H1 (cell line): ENCODE data around the gene ITPKB. TPM values are rescaled to one million over a fixed set of nuclear protein-coding genes. Genes with fewer than 3 reads are reported as not detected.
A peak's percentile ranks its signal among the peaks of the same experiment; 100 is the strongest.

Experiments used
- CHD2 ChIP-seq: IDR thresholded peaks from 2 replicates; pipeline ENCODE4 v1.6.1; 2012; ENCODE audit warnings: low read length, improper control_type of control experiment
- EZH2 ChIP-seq: fragments of 200-600 bp; sonication (generic); IDR thresholded peaks from 2 replicates; pipeline ENCODE4 v1.7.1; 2012; ENCODE audit warnings: low read depth, mild to moderate bottlenecking, moderate library complexity, low read length, inconsistent platforms; ENCODE audit not compliant: severe bottlenecking
- KDM4A ChIP-seq: IDR thresholded peaks from one replicate; pipeline ENCODE4 v1.7.1; 2012; ENCODE audit warnings: low read depth, mild to moderate bottlenecking, moderate library complexity, low read length, inconsistent platforms; ENCODE audit not compliant: severe bottlenecking
- MAX ChIP-seq: IDR thresholded peaks from 2 replicates; pipeline ENCODE4 v1.6.1; 2012; ENCODE audit warnings: inconsistent platforms
- RBBP5 ChIP-seq: IDR thresholded peaks from 2 replicates; pipeline ENCODE4 v1.7.1; 2012; ENCODE audit warnings: low read depth, mild to moderate bottlenecking, inconsistent platforms, low read length, moderate library complexity, borderline replicate concordance
- TBP ChIP-seq: IDR thresholded peaks from 2 replicates; pipeline ENCODE4 v1.6.1; 2011; ENCODE audit warnings: low read depth, low read length, improper control_type of control experiment
- polyA plus RNA-seq, 7 experiments: library from polyadenylated mRNA; depleted of rRNA in 3 of 7; stranded (reverse) in 5 of 7; unstranded in 2 of 7; fragments of >200 nt in 5 of 7; fragments of 200-250 nt in 2 of 7; gene quantifications; 1 replicate in 5 of 7; 2 replicates in 1 of 7; 4 replicates in 1 of 7; pipeline versions ENCODE4 v1.2.1 to v1.2.3, GENCODE V29; 2011 to 2013; ENCODE audit warnings: missing spikeins in 2 of 7, mixed read lengths in 2 of 7
- total RNA-seq: library from RNA; stranded (reverse); fragmentation: NEBNext Ultra II Directional; extraction: Animal tissue kit (Norgen Biotek cat#: 25700); gene quantifications from 2 replicates; pipeline ENCODE4 v1.2.1, GENCODE V29; 2021

ITPKB gene
- total and polyA plus RNA-seq, 2 of the 8 experiments (the other 6 are each of a cell fraction or from before 2014, with no cell fraction given) = 1.7 to 4.8 TPM

GRCh38 chr1:226736908-226737818, 1.9 kb downstream of the ITPKB start (continued):
- TF ChIP-seq KDM4A = peak; percentile 46
- peak; percentile 70 for TF ChIP-seq EZH2
- TF ChIP-seq TBP = 0 out of 2 replicates have a peak, but pooled peaks have one; percentile 11
- TF ChIP-seq RBBP5 = peak; percentile 73; the same call in 1 of the 2 replicates
- peak; percentile 46; the same call in 1 of the 2 replicates for TF ChIP-seq MAX
- no peak for TF ChIP-seq CHD2
